Activated CD8-positive, alpha-beta memory T cell treated with anti-CD3 and anti-CD28 coated beads, Interleukin-2, amount 50 U/mL, for 4 hours (primary cell): ENCODE measurements around the gene PECR.
A peak's percentile ranks its signal among the peaks of the same experiment; 100 is the strongest.

Experiments used
- DNase-seq: peaks from one replicate; pipeline ENCODE4 v3.0.0-alpha.2; 2020

PECR gene

DNA sequence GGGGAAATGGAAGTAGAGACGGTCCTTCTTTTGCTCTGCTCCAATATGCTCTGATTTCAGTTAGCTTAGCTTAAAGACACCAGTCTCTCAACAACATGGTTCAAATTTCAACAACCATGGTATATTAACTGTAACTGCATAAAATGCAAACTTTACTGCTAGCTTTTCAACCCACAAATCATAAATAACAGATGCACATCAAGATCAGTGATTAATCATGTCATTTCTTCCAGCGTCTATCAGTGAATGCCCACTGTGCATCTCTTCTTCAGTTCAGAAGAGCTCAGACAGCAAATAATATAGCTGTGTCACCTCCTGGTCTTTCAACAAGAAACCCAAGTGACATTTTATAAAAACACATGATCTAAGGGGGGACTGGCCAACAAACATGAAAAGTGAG is 12.6 kb downstream of the PECR start:
- no peak for DNase-seq

GRCh38 chr2:216066230-216066629 is 15.4 kb downstream of the PECR start:
- DNase-seq: no peak

DNA sequence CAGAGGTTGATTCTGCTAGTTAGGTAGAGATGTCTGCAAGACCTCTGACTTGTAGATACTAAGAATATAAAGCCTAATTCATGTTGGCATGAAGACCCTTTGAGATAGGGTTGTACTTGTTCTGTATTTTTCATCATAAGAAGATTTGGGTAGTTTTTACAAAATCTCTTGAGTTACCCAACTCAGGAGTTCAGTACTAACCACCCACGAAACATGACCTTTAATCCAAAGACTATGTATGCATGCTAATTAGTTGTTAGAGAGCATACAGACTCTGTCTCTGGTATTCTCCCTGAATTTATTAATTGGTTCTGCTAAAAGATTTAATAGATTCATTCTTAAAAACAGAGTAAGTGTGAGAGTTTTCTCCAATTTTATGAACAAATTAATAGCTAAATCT is 16.9 kb downstream of the PECR start:
- DNase-seq: no peak

DNA sequence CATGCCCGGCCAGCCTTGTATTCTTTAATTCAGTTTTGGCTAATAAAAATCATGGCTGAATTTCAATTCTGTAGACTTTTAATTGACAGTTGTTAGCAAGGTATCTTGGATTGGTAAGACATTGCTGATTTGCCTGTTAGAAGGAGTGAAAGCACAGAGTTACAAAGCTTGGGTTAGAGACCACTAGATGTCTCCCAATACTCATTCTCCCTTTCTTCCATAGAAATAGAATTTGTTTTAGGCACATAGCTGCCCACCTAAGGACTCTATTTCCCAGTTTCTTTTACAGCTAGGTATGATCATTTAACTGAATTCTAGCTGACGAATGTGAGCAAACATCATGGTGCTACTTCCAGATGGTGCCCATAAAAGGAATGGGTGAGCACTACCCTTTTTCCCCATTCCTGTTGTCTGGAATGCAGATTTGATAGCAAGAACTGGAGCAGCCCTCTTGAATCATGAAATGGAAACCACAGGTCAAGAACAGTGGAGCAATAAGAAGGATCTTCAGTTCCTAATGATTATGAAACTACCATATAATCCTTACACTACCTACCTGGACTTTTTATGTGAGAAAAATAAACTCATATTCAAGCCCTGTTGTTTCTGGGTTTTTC is 17.5 kb downstream of the PECR start:
- no peak for DNase-seq

GRCh38 chr2:216059233-216059834 is 22.3 kb downstream of the PECR start:
- DNase-seq: no peak

DNA sequence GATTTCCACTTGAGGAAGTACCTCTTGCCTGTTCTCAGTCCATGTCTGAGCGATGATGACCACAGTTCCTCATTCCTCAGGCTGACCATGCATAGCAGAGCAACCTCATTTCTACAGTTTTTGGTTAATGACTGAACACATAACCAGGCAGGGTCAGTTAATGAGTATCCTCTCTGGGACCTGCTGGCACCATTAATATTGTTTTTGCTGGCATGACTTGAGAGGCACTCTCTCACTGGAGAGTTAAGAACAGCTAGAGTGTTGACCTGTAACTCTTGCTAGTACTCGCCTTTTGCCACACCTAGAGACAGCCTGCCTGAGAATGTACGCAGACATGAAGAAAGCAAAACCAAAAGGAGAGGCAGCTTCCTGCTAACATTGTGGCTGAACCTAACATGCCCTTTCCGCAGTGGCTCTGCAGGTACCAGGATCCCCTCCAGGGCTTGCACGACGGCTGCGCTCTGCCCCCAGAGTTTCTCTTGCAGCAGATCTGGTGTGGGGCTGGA is 23.9 kb downstream of the PECR start:
- DNase-seq: peak; percentile 47

DNA sequence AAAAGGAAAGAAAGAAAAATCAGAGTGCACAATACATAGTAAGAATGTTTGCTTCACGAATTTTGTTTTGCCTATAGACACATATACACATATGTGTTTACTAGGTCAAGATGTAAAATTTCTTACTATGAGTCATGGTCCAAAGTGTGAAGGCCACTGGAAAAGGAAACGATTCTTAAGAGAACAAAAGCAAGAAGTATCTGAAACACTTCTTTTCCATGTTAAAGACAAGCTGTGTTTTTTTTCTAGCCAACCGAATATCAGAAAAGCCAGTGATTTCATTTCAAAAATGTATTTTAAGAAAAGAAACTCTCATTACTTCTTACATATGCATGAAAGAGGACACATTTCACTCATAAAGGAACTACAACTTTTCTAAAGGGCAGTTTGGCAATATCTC is 24.9 kb downstream of the PECR start:
- no peak for DNase-seq

DNA sequence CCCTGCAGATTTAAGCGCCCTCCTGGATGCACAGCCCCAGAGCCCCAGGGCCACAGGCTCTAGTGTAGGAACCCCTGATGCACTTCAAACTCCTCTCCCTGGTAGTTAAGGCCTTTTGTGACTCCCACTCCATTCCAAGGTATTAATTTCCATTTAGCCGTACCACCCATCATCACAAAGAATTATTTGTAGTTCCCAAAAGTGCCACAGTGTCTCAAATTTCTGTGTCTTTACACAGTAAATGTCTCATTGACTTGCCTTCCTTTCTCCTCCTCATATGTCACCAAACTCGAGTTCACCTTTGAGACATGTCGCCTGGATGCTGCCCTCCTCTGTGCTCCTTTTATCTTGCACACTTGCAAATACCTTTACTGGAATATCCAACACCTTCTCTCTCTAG is 25.9 kb downstream of the PECR start:
- no peak for DNase-seq

DNA sequence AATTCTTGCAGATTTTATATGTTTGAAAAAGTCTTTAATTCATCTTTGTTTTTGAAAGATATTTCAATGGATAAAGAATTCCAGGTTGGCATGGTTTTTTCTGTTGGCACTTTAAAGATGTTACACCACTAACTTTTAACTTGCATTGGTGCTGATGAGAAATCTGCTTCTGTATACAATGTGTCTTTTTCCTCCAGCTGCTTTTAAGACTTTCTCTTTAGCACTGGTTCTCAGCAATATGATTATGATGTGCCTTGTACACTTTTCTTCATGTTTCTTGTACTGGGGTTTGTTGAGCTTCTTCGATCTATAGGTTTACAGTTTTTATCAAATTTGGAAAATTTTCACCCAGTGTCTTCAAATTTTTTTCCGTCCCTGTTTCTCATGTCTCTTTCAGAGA is 29.2 kb downstream of the PECR start:
- no peak for DNase-seq

DNA sequence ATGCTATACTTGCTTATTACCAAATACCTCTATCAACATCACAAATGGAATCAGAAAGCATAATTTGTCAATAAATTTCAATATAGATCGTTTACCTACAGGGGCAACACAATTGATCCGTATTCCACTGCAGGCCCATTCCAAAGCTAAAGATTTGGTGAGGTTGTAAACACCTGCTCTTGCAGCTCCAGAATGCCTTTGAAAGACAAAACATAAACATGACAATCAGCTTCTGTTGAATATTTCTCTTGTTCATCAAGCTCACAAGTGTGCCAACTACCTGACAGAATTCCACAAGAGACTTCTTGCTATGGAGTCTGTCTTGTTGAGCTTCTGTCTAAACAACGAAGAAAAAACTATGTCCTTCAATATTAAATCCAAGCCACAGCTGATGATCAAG is 30.3 kb downstream of the PECR start:
- DNase-seq: no peak

GRCh38 chr2:216049452-216049851 is 32.2 kb downstream of the PECR start:
- no peak for DNase-seq

GRCh38 chr2:216047397-216047796 is 34.2 kb downstream of the PECR start:
- DNase-seq: no peak

DNA sequence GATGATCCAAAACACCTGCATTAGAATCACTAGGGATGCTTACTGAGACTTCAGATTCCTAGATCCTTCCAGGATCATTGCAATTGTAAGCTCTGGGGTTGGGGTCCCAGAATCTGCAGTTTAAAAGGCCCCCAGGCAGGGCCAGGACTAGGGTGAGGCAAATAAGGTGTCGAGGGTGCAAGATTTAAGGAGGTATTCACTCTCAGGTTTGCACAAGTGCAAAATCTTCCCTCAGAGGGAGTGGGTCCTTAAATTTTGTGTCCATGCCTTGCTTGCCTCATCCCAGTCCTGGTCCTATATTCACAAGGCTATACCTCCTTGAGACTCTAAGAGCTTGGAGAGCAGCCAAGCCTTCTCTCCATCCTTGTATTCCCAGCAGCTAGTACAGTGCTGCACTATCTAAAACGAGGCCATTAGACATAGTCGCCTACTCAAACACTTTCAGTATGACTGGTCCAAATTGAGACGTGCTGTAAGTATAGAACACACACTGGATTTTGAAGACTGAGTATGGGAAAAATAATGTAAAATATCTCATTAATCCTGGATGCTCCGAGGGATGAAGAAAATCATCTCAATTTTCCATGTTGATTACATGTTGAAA is 36.6 kb downstream of the PECR start:
- no peak for DNase-seq

- no peak for DNase-seq
These were observed 37.7 kb downstream of the PECR start for GRCh38 chr2:216043949-216044348.

GRCh38 chr2:216041438-216041837 is 40.2 kb downstream of the PECR start:
- no peak for DNase-seq

- no peak for DNase-seq
These were observed 41.7 kb downstream of the PECR start for GRCh38 chr2:216039918-216040317.

GRCh38 chr2:216034065-216034464 is 47.5 kb downstream of the PECR start:
- DNase-seq: peak; percentile 79

DNA sequence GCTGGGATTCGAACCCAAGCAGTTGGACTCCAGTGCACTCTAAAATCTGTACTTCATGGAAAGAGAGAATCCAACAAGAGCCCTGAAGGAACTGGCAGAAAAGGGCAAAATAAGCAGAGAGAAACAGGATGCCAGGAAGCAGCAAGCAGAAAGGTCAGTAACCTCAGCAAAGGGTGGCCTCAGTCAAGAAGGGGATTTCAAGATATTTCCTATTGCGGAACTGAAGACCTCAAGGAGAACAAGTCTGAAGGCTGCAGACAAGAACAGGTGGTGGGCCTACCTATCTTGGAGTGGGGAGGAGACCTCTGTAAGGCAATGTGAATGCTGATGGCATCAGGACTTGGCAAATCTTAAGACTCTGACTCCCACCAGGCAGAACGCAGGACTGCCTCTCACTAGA is 48.2 kb downstream of the PECR start:
- DNase-seq: no peak

DNA sequence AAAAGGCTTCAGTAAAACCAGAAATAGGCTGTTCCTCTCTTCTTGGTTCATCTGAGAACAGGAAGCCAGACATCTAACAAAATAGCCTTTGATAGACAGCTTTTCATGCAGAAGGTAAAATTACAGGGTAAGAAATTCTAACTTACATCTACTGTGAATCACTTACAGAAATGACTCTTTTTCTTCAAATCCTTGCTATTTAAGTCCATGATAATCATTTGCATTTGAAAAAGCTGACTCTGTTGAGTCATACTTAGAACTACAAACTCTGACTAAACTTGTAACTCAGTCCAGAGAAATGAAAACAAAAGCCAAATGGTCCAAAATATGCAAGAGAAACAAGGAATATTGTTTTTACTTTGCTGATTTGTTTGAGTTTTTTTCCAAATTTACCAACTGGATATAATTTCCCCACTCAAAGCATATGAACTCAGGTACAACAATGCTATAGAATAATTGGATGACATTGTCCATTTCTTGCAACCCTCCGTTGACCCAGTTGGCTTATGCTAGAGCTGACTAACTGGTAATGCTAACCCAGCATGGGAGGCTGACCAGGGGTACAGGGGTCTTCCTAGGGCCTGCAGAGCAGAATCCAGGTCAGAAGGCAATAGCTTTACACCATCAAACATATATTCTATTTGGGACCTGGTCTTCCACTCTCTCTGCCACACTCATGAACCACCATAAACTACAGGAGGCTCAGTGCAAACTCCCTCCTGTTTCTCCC is 49.5 kb downstream of the PECR start:
- DNase-seq: no peak

GRCh38 chr2:216030216-216030615 is 51.4 kb downstream of the PECR start:
- DNase-seq: no peak

- no peak for DNase-seq
These were observed 52.0 kb downstream of the PECR start for GRCh38 chr2:216029416-216030129.

DNA sequence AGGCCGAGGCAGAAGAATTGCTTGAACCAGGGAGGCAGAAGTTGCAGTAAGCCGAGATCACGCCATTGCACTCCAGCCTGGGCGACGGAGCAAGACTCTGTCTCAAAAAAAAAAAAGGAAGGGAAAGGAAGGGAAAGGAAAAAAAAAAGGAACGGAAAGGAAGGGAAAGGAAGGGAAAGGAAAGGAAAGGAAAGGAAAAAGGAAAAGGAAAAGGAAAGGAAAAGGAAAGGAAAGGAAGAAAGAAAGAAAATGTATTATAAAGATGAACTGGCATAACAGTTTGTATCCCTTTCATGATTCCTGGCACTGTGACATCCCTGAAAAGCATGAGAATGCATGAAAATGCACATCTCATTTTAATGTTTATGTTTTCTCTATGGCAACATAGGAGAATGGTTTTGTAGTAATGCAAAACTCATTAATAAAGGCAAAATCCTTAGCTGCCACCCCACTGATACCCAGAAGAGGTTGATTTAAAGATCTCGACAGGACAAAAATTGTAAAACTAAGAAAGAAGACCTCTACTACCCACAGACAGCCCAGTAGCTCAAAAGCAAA is 56.8 kb downstream of the PECR start:
- no peak for DNase-seq
